Kidney tubule cell (primary cell): ENCODE measurements around the gene CD300LG.
A peak's percentile ranks its signal among the peaks of the same experiment; 100 is the strongest.

Source experiments
- DNase-seq: peaks from one replicate; pipeline ENCODE4 v3.0.0-alpha.2; 2018; ENCODE audit warnings: low spot score

Gene CD300LG

GRCh38 chr17:43907425-43907981 lies 60.5 kb downstream of the CD300LG start, which contains the start of gene MPP2:
MPP2 (minus strand) TSS chr17:43907536; CDS start chr17:43904460, 3,076 bp downstream.
- DNase-seq, result peak; percentile 23

GRCh38 chr17:43907998-43908721 lies 61.2 kb downstream of the CD300LG start:
- no peak for DNase-seq

GRCh38 chr17:43909537-43910231 lies 62.7 kb downstream of the CD300LG start:
- DNase-seq, result no peak

GRCh38 chr17:43911904-43912303 lies 64.9 kb downstream of the CD300LG start:
- DNase-seq, result no peak

GRCh38 chr17:43912635-43913304 lies 65.8 kb downstream of the CD300LG start:
- no peak for DNase-seq
